Astrocyte (in vitro differentiated cells and primary cell): ENCODE data around the gene METTL16.

Experiments
- CTCF ChIP-seq: IDR thresholded peaks from 2 replicates; pipeline ENCODE4 v1.5.1; 2011; ENCODE audit warnings: low read depth, mild to moderate bottlenecking, inconsistent platforms, low read length, moderate library complexity; ENCODE audit not compliant: insufficient read depth
- EZH2 ChIP-seq: IDR thresholded peaks from 2 replicates; pipeline ENCODE4 v1.6.1; 2012; ENCODE audit warnings: mild to moderate bottlenecking, low read length, inconsistent platforms; ENCODE audit not compliant: insufficient read depth

GRCh38 chr17:2450016-2450650, 61.6 kb downstream of the METTL16 start:
- TF ChIP-seq EZH2 = no peak
- no peak for TF ChIP-seq CTCF
